H1 (cell line): ENCODE results near the gene BIN2. TPM values are rescaled to one million over a fixed set of nuclear protein-coding genes. Genes with fewer than 3 reads are reported as not detected.

Source experiments
- CREB1 ChIP-seq: IDR thresholded peaks from 2 replicates; pipeline ENCODE4 v1.6.1; 2012; ENCODE audit warnings: inconsistent platforms
- TAF7 ChIP-seq: optimal IDR thresholded peaks from 2 replicates; pipeline ENCODE3; 2011; ENCODE audit warnings: low read depth, mild to moderate bottlenecking, inconsistent platforms, low read length, moderate library complexity, borderline replicate concordance
- USF2 ChIP-seq: IDR thresholded peaks from 2 replicates; pipeline ENCODE4 v1.6.1; 2011; ENCODE audit warnings: low read length, improper control_type of control experiment
- YY1 ChIP-seq: IDR thresholded peaks from 2 replicates; pipeline ENCODE4 v1.6.1; 2011; ENCODE audit warnings: low read depth, mild to moderate bottlenecking, low read length
- polyA plus RNA-seq, 7 experiments: library from polyadenylated mRNA; depleted of rRNA in 3 of 7; stranded (reverse) in 5 of 7; unstranded in 2 of 7; fragments of >200 nt in 5 of 7; fragments of 200-250 nt in 2 of 7; gene quantifications; 1 replicate in 5 of 7; 2 replicates in 1 of 7; 4 replicates in 1 of 7; pipeline versions ENCODE4 v1.2.1 to v1.2.3, GENCODE V29; 2011 to 2013; ENCODE audit warnings: missing spikeins in 2 of 7, mixed read lengths in 2 of 7
- total RNA-seq: library from RNA; stranded (reverse); fragmentation: NEBNext Ultra II Directional; extraction: Animal tissue kit (Norgen Biotek cat#: 25700); gene quantifications from 2 replicates; pipeline ENCODE4 v1.2.1, GENCODE V29; 2021

Gene BIN2
- total and polyA plus RNA-seq, 2 of the 8 experiments (the other 6 are each of a cell fraction or from before 2014, with no cell fraction given) = not detected

GRCh38 chr12:51324953-51325352 lies 979 bp upstream of the BIN2 start (continued):
- TF ChIP-seq YY1 (no peak), USF2 (no peak), CREB1 (no peak), TAF7 (no peak)
